Fibroblast of pulmonary artery (primary cell): ENCODE data around the gene COL24A1.

Source experiments
- DNase-seq: peaks from one replicate; pipeline ENCODE4 v3.0.0-alpha.2; 2010; ENCODE audit warnings: low read depth
- H3K4me3 ChIP-seq: replicated peaks from 2 replicates; pipeline ENCODE4 v1.5.1; 2011; ENCODE audit warnings: low read depth, mild to moderate bottlenecking, control low read depth, low read length, moderate library complexity
- TF ChIP-seq, protein P1 (sequence below): IDR thresholded peaks from 2 replicates; pipeline ENCODE4 v1.5.1; 2011; ENCODE audit warnings: mild to moderate bottlenecking, control low read depth, low read length, inconsistent platforms; ENCODE audit errors: missing control alignments

The COL24A1 gene

DNA sequence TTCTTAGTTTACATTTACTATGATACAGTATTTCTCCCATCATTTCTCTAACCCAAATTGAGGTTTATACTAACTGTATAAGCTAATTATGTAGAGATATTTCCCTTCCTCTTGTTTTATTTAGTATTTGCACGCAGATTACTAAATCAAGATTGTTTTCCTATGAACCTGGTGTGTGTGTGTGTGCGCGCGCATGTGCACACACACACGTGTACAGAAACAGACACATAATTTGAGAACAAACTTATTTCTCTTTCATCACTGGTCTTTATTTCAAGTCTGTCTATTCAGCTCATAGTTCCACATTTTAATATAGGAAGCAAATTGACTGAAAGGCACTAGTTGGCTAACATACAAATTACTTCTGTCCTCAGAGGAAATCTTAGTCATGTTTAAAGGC, 19.7 kb upstream of the COL24A1 start:
- TF ChIP-seq, protein P1, sequence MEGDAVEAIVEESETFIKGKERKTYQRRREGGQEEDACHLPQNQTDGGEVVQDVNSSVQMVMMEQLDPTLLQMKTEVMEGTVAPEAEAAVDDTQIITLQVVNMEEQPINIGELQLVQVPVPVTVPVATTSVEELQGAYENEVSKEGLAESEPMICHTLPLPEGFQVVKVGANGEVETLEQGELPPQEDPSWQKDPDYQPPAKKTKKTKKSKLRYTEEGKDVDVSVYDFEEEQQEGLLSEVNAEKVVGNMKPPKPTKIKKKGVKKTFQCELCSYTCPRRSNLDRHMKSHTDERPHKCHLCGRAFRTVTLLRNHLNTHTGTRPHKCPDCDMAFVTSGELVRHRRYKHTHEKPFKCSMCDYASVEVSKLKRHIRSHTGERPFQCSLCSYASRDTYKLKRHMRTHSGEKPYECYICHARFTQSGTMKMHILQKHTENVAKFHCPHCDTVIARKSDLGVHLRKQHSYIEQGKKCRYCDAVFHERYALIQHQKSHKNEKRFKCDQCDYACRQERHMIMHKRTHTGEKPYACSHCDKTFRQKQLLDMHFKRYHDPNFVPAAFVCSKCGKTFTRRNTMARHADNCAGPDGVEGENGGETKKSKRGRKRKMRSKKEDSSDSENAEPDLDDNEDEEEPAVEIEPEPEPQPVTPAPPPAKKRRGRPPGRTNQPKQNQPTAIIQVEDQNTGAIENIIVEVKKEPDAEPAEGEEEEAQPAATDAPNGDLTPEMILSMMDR: no peak
- no peak overlapping the region for H3K4me3 ChIP-seq
- no peak for DNase-seq

GRCh38 chr1:86175756-86176155, 19.2 kb upstream of the COL24A1 start:
- TF ChIP-seq, protein P1: no peak
- no peak for DNase-seq

GRCh38 chr1:86169625-86170024, 13.1 kb upstream of the COL24A1 start:
- DNase-seq: no peak
- TF ChIP-seq, protein P1: peak; percentile 25
- H3K4me3 ChIP-seq: no peak overlapping the region

More at GRCh38 chr1:86175756-86176155, 19.2 kb upstream of the COL24A1 start:
- no peak overlapping the region for H3K4me3 ChIP-seq

DNA sequence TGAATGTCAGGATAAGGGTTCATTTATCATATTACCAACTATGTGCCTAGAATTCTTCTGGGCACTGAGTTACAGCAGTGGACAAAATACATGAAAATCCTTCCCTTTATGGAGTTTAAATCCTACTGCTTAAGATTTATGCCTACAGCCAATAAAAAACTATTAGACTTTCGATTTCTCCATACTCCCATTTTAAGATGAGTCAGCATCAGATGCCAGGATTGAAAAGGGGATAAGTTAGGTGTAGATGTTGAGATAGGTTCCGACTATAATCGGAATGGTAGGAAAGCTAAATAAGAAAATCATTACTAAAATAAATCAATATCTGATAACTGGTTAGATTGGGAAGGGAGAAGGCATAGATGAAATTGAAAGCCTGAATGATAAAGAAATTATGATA, 3.2 kb upstream of the COL24A1 start:
- TF ChIP-seq, protein P1: no peak
- H3K4me3 ChIP-seq: no peak overlapping the region
- no peak for DNase-seq

DNA sequence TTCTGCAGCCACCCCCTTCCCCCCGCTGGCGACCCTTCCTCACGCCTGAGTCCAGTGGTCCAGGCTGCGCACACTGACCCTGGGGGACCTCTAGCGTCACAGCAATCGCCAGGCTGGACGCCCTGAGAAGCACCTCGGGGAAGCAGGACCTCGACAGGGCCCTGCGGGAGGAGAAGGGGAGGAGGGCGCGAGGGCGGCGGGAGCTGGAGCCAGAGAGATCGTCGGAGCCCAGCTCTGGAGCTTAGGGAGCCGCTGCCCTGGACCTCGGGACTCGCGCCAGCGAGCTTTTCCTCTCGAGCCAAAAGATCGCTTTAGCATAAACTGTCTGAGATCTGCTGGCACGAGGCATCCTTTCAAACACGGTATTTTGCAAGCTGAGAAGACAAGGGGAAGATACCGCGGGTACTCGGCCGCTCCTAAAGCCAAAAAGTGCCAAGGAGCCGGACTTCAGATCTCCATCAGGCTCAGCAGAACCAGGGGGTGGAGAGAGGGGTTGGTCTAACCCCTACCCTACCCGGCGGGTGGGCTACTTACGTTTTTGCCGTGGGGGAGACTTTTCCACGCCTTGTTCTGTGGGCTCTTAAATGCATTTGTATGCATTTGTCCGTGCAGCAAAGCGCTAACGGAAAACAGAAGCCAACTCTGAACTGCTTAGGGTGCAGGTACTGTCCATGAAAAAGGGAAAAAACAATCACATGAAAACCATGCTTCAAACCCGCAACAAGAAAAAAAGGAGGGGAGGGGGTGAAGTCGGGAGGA, 586 bp downstream of the COL24A1 start:
- DNase-seq: peak; percentile 49
- TF ChIP-seq, protein P1: no peak
- H3K4me3 ChIP-seq: peak overlapping the region; percentile 38

DNA sequence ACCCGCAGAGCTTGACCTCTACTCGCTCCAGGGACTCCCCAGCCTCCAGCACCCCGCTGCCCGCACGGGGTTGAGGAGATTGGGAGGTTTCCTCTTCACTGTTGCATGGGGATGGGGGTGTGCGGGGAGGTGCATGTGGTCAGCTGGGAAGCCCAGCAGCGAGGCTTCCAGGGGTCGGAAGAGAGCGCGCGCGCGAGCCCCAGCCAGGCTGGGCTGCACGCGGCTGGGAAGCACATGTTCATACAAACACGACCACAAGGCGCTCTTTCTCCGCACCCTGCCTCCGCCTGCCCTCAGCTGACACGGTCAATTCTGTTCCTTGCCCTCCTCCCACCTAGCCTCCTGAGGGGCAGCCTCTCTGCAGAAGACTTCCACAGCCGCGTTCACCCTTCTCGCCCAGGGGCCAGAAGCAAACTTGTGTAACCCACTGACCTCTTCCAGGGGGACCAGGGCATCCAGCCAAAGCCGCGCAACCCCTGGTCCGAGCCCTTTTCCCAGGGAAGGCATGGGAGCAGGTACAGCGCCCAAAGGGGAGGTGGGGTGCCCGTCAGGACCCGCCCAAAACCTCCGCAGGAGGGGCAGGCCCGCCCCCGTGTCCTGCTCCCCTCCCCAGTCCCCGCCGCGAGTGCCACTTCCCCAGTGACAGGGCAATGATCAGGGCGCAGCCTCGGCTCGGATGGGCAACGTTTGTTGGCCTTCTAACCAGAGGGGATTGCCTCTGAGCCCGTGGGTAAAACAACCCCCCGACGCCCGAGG, 1.3 kb downstream of the COL24A1 start:
- peak overlapping the region; percentile 38 for H3K4me3 ChIP-seq
- peak; percentile 25 for DNase-seq
- TF ChIP-seq, protein P1: no peak
